GM12874 (cell line): ENCODE measurements around the gene PEG3.

Source experiments
- CTCF ChIP-seq: IDR thresholded peaks from 2 replicates; pipeline ENCODE4 v1.5.1; 2011; ENCODE audit warnings: low read depth, mild to moderate bottlenecking, control low read depth, low read length, moderate library complexity; ENCODE audit not compliant: insufficient read depth

PEG3 gene

DNA sequence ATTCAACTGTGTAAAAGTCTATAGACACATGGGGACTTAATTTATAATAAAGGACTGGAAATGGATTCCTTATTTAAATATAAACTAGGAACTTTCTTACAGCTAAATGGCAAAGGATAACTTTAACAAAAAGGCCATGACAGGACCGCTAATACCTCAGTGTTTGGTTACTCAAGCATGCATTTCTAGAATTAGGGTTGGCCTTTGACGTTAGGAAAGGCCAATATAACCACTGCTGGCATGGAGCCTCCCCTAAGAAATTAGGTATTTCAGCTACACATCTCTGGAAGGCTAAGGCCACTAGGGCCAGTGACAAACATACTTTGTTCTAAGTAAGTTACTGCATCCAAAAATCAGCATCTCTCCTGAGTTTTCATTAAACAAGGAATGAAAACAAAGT, 9.3 kb downstream of the PEG3 start:
- no peak for TF ChIP-seq CTCF

- no peak for TF ChIP-seq CTCF
Observed at GRCh38 chr19:56829596-56829995, 10.9 kb downstream of the PEG3 start.

GRCh38 chr19:56827708-56828107, 12.8 kb downstream of the PEG3 start:
- TF ChIP-seq CTCF: no peak

DNA sequence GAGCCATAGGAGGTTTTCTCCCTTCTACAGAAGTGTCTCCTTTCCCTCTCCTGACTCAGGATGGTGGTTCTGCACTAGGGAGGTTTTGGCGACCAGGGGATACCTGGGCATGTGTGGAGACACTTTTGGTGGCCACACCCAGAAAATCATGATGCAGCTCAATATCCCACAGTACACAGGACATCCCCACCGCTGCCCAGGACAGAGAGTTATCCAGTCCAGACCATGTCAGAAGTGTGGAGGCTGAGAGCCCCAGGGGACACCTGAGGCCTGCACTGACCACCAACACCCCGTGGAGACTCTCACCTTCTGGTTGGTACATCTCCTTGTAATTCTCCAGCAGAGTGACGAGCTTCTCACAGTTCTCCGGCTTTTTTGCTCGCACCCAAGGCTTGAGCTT, 16.6 kb downstream of the PEG3 start:
- TF ChIP-seq CTCF: no peak

- no peak for TF ChIP-seq CTCF
Observed at GRCh38 chr19:56823417-56823816, 17.1 kb downstream of the PEG3 start.

GRCh38 chr19:56822755-56823154, 17.8 kb downstream of the PEG3 start:
- no peak for TF ChIP-seq CTCF

GRCh38 chr19:56821675-56822074, 18.9 kb downstream of the PEG3 start:
- no peak for TF ChIP-seq CTCF

DNA sequence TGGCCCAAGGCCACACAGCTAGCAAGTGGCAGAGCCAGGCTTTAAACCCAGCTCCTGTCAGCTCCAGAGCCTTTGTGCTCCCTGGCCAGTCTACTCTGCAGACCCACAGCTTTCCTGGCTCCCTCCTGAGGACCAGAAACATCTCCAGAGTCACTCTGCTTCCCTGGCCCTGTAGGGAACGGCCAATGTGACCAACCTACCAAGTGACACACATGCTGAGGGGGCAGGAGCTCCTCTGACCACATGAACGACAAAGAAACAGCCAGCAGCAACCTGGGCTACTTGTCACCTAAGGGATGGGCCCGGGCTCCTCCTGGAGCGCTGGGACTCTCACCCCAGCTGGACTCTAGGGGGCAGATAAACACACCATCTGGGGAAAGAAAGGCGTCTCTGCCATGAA, 19.3 kb downstream of the PEG3 start:
- no peak for TF ChIP-seq CTCF
